HL-60 (cell line): ENCODE data around the gene MYCBP.

Experiments used
- DNase-seq, 2 experiments: peaks; one replicate each; pipeline ENCODE4 v3.0.0-alpha.2; 2010 to 2020; ENCODE audit warnings: low read depth in 1 of 2, low spot score in 1 of 2
- H3K27ac ChIP-seq: fragments of 250-450 bp; sonication (Bioruptor Pico); replicated peaks from 2 replicates; pipeline ENCODE4 v1.5.1; 2020; ENCODE audit warnings: mild to moderate bottlenecking, moderate library complexity
- H3K27me3 ChIP-seq: fragments of 250-450 bp; sonication (Bioruptor Pico); 2 replicates; pipeline ENCODE4 v1.5.1; 2021; ENCODE audit warnings: mild to moderate bottlenecking, moderate library complexity; ENCODE audit not compliant: insufficient read depth, poor library complexity, severe bottlenecking
- H3K4me3 ChIP-seq: replicated peaks from 2 replicates; pipeline ENCODE4 v1.5.1; 2011; ENCODE audit warnings: mild to moderate bottlenecking, control low read depth, low read length; ENCODE audit not compliant: insufficient read depth
- GABPA ChIP-seq: IDR thresholded peaks from 2 replicates; pipeline ENCODE4 v1.6.1; 2012; ENCODE audit warnings: low read depth
- POLR2AphosphoS5 ChIP-seq: IDR thresholded peaks from 2 replicates; pipeline ENCODE4 v1.6.1; 2012; ENCODE audit warnings: low read depth
- SPI1 ChIP-seq: IDR thresholded peaks from 2 replicates; pipeline ENCODE4 v1.6.1; 2012; ENCODE audit warnings: low read depth, mild to moderate bottlenecking, borderline replicate concordance
- TF ChIP-seq, protein P1 (sequence below): IDR thresholded peaks from 2 replicates; pipeline ENCODE4 v1.6.1; 2012; ENCODE audit warnings: low read depth; ENCODE audit not compliant: insufficient replicate concordance
- TF ChIP-seq, protein P2 (sequence below): IDR thresholded peaks from one replicate; pipeline ENCODE4 v1.5.1; 2011; ENCODE audit warnings: low read length, control low read depth, inconsistent platforms; ENCODE audit not compliant: insufficient read depth

Gene MYCBP

DNA sequence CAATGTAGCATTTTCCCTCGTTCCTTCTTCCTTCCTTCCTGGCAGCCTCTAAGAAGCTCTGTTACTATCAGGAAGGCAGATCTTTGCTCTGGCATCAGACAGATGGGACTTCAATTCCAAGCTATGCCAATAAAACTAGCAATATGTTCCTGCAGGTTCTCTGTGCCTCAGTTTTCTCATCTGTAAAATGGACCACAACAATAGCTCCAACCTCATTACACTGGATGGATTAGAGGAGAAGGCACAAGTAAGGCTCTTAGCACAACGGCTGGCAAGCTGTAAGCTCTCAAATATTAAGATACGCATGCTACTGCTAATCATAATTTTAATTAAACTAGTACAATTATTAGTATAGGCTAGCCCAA lies 40.8 kb downstream of the MYCBP start:
- no peaks in the 10 kb centered on the region for H3K27me3 ChIP-seq
- no peak for DNase-seq
- H3K27ac ChIP-seq, result peak overlapping the region; percentile 95
- TF ChIP-seq GABPA, result no peak
- H3K4me3 ChIP-seq, result no peak overlapping the region

DNA sequence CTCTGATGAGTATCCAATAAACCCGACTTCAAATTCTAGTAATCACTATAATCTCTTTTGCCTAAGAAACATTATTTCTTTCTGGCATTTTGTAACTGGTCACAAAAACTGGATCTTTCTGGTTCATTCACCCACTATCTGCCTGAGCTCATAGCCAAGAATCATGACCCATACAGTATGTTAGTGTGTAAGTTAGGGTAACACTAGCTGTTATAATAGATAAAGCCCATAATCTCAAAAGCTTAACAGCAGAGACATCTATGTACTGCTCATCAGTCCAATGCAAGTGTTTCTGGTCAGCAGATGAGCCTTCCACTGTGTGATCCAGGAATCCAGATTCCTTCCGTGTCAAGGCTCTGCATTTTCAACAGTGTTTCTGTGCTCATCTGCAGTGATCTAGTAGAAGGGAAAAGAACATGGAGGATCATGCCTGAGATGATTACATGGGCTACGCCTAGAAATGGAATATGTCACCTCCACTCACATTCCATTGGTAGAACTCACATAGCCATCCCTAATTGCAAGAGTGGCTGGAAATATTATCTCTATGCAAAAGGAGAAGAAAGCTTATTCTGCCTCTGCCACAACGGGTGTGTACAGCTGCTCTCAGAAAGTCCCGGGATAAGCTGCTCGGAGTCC lies 41.3 kb downstream of the MYCBP start:
- TF ChIP-seq POLR2AphosphoS5 (no peak), GABPA (no peak)
- peak overlapping the region; percentile 95; the same call in 1 of the 2 replicates for H3K27ac ChIP-seq
- DNase-seq, result no peak

DNA sequence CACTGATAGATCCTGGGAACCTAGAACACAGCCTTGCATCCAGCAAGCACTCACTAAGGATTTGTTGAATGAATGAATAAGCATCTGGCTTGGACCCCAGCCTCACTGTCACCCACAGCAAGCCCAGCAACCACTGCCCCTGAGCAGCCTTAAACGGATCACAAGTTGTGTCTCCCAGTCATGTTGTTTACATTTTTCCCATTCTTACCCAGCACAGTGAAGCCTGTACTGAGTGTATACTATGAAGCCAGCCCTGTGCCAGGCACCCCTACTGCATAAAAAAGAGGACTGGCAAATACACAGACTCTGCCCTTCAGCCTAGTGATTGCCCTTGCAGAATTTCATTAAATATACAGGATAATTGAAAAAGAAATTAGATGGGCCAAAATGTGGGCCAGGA lies 43.8 kb downstream of the MYCBP start:
- TF ChIP-seq, protein P1, sequence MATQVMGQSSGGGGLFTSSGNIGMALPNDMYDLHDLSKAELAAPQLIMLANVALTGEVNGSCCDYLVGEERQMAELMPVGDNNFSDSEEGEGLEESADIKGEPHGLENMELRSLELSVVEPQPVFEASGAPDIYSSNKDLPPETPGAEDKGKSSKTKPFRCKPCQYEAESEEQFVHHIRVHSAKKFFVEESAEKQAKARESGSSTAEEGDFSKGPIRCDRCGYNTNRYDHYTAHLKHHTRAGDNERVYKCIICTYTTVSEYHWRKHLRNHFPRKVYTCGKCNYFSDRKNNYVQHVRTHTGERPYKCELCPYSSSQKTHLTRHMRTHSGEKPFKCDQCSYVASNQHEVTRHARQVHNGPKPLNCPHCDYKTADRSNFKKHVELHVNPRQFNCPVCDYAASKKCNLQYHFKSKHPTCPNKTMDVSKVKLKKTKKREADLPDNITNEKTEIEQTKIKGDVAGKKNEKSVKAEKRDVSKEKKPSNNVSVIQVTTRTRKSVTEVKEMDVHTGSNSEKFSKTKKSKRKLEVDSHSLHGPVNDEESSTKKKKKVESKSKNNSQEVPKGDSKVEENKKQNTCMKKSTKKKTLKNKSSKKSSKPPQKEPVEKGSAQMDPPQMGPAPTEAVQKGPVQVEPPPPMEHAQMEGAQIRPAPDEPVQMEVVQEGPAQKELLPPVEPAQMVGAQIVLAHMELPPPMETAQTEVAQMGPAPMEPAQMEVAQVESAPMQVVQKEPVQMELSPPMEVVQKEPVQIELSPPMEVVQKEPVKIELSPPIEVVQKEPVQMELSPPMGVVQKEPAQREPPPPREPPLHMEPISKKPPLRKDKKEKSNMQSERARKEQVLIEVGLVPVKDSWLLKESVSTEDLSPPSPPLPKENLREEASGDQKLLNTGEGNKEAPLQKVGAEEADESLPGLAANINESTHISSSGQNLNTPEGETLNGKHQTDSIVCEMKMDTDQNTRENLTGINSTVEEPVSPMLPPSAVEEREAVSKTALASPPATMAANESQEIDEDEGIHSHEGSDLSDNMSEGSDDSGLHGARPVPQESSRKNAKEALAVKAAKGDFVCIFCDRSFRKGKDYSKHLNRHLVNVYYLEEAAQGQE, result no peak
- TF ChIP-seq SPI1, result no peak
- TF ChIP-seq POLR2AphosphoS5, result no peak
- TF ChIP-seq, protein P2, sequence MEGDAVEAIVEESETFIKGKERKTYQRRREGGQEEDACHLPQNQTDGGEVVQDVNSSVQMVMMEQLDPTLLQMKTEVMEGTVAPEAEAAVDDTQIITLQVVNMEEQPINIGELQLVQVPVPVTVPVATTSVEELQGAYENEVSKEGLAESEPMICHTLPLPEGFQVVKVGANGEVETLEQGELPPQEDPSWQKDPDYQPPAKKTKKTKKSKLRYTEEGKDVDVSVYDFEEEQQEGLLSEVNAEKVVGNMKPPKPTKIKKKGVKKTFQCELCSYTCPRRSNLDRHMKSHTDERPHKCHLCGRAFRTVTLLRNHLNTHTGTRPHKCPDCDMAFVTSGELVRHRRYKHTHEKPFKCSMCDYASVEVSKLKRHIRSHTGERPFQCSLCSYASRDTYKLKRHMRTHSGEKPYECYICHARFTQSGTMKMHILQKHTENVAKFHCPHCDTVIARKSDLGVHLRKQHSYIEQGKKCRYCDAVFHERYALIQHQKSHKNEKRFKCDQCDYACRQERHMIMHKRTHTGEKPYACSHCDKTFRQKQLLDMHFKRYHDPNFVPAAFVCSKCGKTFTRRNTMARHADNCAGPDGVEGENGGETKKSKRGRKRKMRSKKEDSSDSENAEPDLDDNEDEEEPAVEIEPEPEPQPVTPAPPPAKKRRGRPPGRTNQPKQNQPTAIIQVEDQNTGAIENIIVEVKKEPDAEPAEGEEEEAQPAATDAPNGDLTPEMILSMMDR, result no peak
- no peak for TF ChIP-seq GABPA
- Histone ChIP-seq H3K4me3 (no peak overlapping the region), H3K27ac (no peak overlapping the region), H3K27me3 (no peaks in the 10 kb centered on the region)
- no peak for DNase-seq

More for the DNA sequence above, 41.3 kb downstream of the MYCBP start:
- H3K4me3 ChIP-seq, result no peak overlapping the region
- H3K27me3 ChIP-seq, result no peaks in the 10 kb centered on the region

DNA sequence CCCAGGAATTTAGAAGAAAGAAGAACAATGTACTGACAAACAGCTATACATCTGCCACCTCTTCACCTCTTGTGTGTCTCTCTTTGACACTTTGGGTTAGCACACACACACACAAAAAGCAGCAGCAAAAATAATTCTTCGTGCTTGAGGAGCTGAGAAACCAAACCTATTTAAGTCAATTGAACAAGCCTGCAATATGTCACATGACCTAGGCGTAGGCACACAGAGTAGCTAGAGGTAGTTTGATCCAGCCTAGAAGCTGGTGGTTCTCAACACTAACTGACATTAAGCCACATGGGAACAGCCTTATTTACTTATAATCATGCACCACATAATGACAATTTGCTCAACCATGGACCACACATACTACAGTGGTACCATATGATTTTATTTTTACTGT lies 45.8 kb downstream of the MYCBP start:
- no peak for DNase-seq
- TF ChIP-seq, protein P2, result no peak
- TF ChIP-seq, protein P1, result no peak
- TF ChIP-seq SPI1 (no peak), POLR2AphosphoS5 (no peak), GABPA (no peak)
- H3K27me3 ChIP-seq, result no peaks in the 10 kb centered on the region

DNA sequence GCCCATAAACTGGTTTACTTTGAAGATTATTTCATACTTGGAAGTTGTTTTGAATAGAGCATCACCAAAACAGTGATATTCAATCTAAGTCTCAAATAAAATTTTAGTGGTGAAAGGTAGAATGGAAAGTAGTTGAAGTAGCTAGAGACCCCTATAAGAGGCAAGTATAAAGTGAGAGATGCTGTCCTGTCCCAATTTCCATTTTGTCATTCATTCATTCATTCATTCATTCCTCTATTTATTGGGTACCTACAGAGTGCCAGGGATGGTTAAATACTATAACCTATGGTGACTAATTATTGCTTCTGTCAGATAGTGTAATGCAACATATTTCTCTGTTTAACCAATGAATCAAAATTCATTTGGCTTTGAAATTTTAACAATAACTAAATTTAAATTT lies 46.3 kb downstream of the MYCBP start:
- no peak for DNase-seq
- TF ChIP-seq GABPA (no peak), POLR2AphosphoS5 (no peak), SPI1 (no peak)
- TF ChIP-seq, protein P2, result no peak
- TF ChIP-seq, protein P1, result no peak
- Histone ChIP-seq H3K27me3 (no peaks in the 10 kb centered on the region), H3K27ac (no peak overlapping the region; the same call in 1 of the 2 replicates), H3K4me3 (no peak overlapping the region)

More for the DNA sequence above, 45.8 kb downstream of the MYCBP start:
- Histone ChIP-seq H3K4me3 (no peak overlapping the region), H3K27ac (no peak overlapping the region; the same call in 1 of the 2 replicates)
